ENCODE data around the gene ADGRL3.

The ADGRL3 gene

DNA sequence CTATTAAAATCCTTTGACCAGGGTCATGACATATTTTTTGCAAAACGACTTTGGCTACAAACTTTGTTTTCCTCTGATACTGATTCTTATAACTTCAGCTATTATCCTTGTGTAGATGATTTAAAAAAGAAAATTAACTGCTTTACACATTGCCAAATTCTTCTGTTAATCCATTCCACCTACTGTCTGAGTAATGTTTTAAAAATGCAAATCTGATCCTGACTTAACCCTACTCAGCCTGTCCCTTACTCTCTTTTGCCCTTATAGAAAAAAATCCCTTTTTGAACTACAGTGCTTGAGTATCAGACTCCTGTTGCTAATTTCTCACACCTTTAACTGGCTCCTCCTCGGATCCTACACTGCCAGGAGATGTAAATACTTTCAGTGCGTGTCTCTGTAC, 723.1 kb downstream of the ADGRL3 start (continued):
- TF ChIP-seq, protein P1, sequence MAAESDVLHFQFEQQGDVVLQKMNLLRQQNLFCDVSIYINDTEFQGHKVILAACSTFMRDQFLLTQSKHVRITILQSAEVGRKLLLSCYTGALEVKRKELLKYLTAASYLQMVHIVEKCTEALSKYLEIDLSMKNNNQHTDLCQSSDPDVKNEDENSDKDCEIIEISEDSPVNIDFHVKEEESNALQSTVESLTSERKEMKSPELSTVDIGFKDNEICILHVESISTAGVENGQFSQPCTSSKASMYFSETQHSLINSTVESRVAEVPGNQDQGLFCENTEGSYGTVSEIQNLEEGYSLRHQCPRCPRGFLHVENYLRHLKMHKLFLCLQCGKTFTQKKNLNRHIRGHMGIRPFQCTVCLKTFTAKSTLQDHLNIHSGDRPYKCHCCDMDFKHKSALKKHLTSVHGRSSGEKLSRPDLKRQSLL (tag by site-specific recombination; IDR thresholded peaks at IDR 0.05) = no peak
- TF ChIP-seq ZNF169 (tag by site-specific recombination; IDR thresholded peaks at IDR 0.05) (no peak), TCF7L2 (IDR thresholded peaks at IDR 0.05; ENCODE audit: borderline replicate concordance, low read depth, low read length) (no peak), ZNF121 (tag by site-specific recombination; IDR thresholded peaks at IDR 0.05) (no peak), ZNF571 (tag by site-specific recombination; IDR thresholded peaks at IDR 0.05) (no peak)

DNA sequence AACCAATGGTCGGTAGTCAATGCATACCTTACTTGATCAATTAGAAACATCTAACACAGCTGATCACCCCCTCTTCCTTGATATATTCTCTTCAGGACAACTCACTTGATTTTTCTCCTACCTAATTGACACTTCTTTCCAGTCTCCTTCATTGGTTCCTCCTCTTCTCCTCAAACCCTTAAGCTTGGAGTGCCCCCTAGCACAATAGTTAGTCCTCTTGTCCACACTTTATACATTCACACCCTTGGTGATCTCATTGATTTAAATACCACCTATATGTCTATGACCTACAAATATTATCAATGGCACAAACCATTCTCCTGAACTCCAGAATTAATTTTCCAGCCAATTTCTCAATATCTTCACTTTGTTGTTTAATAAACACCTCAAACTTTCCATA, 724.0 kb downstream of the ADGRL3 start:
- H3K27ac ChIP-seq (ENCODE audit: extremely low read depth, low read depth, low read length) = no peak overlapping the region
- H3K4me3 ChIP-seq (ENCODE audit: low read depth, low read length) = no peak overlapping the region
- H3K36me3 ChIP-seq (ENCODE audit: control insufficient read depth in 2 of 2, insufficient read depth in 1 of 2, low read length in 2 of 2) = no peaks in the 10 kb centered on the region
- no peaks in the 10 kb centered on the region for H3K9me3 ChIP-seq (ENCODE audit: control insufficient read depth, insufficient read depth, low read depth, low read length)
- POLR2A ChIA-PET = no interaction called here
- peaks cover 2% of the 10 kb centered on the region for H3K4me1 ChIP-seq (ENCODE audit: control insufficient read depth, insufficient read depth, low read length)
- TF ChIP-seq ZFP69B (tag by site-specific recombination; IDR thresholded peaks at IDR 0.05) (no peak), ZNF514 (tag by site-specific recombination; IDR thresholded peaks at IDR 0.05) (no peak), ZNF623 (tag by site-specific recombination; IDR thresholded peaks at IDR 0.05) (no peak), ZNF707 (tag by site-specific recombination; IDR thresholded peaks at IDR 0.05) (no peak), PRDM2 (tag by site-specific recombination; IDR thresholded peaks at IDR 0.05; ENCODE audit: borderline replicate concordance) (no peak), ZNF37A (tag by site-specific recombination; IDR thresholded peaks at IDR 0.05) (no peak)
- TF ChIP-seq, protein P2, sequence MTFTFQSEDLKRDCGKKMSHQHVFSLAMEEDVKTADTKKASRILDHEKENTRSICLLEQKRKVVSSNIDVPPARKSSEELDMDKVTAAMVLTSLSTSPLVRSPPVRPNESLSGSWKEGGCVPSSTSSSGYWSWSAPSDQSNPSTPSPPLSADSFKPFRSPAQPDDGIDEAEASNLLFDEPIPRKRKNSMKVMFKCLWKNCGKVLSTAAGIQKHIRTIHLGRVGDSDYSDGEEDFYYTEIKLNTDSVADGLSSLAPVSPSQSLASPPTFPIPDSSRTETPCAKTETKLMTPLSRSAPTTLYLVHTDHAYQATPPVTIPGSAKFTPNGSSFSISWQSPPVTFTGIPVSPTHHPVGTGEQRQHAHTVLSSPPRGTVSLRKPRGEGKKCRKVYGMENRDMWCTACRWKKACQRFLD (tag by site-specific recombination; IDR thresholded peaks at IDR 0.05) = no peak
- TF ChIP-seq, protein P3, sequence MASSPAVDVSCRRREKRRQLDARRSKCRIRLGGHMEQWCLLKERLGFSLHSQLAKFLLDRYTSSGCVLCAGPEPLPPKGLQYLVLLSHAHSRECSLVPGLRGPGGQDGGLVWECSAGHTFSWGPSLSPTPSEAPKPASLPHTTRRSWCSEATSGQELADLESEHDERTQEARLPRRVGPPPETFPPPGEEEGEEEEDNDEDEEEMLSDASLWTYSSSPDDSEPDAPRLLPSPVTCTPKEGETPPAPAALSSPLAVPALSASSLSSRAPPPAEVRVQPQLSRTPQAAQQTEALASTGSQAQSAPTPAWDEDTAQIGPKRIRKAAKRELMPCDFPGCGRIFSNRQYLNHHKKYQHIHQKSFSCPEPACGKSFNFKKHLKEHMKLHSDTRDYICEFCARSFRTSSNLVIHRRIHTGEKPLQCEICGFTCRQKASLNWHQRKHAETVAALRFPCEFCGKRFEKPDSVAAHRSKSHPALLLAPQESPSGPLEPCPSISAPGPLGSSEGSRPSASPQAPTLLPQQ (tag by site-specific recombination; IDR thresholded peaks at IDR 0.05) = no peak
- TF ChIP-seq, protein P4, sequence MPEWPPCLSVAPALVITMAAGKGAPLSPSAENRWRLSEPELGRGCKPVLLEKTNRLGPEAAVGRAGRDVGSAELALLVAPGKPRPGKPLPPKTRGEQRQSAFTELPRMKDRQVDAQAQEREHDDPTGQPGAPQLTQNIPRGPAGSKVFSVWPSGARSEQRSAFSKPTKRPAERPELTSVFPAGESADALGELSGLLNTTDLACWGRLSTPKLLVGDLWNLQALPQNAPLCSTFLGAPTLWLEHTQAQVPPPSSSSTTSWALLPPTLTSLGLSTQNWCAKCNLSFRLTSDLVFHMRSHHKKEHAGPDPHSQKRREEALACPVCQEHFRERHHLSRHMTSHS (tag by site-specific recombination; IDR thresholded peaks at IDR 0.05) = no peak
- CTCF ChIA-PET = interaction anchor here (1.4 kb wide), 1 partner anchor 12 kb away, joined by 3 read pairs; no protein-coding TSS in a partner anchor

Measured in HEK293 (cell line).